ENCODE results near the gene ACTN1. TPM values are rescaled to one million over a fixed set of nuclear protein-coding genes. Genes with fewer than 3 reads are reported as not detected.

ACTN1 gene
- total and polyA plus RNA-seq, 2 of the 8 experiments (the other 6 are each of a cell fraction or from before 2014, with no cell fraction given): 236 to 262 TPM

DNA sequence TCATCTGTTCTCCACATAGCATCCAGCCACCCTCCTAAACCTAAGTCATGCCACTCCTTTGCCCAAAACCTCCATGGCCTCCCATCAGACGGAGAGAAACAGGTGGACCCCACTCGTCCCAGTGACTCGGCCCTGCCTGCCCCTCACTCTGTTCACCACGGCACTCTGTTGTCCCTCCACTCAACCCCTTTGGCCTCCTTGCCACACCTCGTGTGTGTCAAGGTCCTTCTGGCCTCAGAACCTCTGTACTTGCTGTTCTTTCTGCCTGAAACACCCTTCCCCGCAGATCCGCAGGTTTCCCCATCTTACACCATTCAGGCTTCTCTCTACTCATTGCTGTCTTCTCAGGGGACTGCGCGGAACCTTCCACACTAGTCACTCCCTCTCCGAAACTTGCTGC is 24.5 kb upstream of the ACTN1 start:
- Histone ChIP-seq H2BK5ac (ENCODE audit: low read depth, low read length) (no peak overlapping the region), H3K23me2 (ENCODE audit: low read depth, low read length) (no peaks in the 10 kb centered on the region; the same call in 1 of the 2 replicates), H3K36me3 (ENCODE audit: control insufficient read depth in 2 of 4, insufficient read depth in 4 of 4, low read length in 3 of 4) (no peaks in the 10 kb centered on the region), H3K56ac (replicated peaks; ENCODE audit: insufficient read length, low read depth, low read length) (no peak overlapping the region), H2AK5ac (ENCODE audit: low read depth, low read length) (0 out of 2 replicates have a peak overlapping the region, but pooled peaks have one; percentile 0), H3K23ac (ENCODE audit: insufficient read length) (no peak overlapping the region), H3K4me2 (ENCODE audit: insufficient read depth in 1 of 2, low read depth in 2 of 2, low read length in 2 of 2) (no peak overlapping the region), H4K8ac (ENCODE audit: extremely low read depth, insufficient read depth, low read length) (no peak overlapping the region), H2BK20ac (ENCODE audit: low read length) (0 out of 2 replicates have a peak overlapping the region, but pooled peaks have one; percentile 25), H3K4me1 (replicated peaks in 1 of 4; ENCODE audit: control insufficient read depth in 3 of 4, insufficient read depth in 4 of 4, low read length in 3 of 4) (peaks cover 3 to 18% (median 11%) of the 10 kb centered on the region in 4 experiments), H3K9ac (replicated peaks in 1 of 4; ENCODE audit: extremely low read depth in 1 of 4, low read depth in 3 of 4, low read length in 3 of 4) (no peak overlapping the region), H3K79me2 (ENCODE audit: control insufficient read depth in 1 of 2, insufficient read depth in 2 of 2, low read length in 2 of 2) (no peaks in the 10 kb centered on the region), H3K9me3 (ENCODE audit: insufficient read depth in 2 of 2, low read depth in 1 of 2, low read length in 1 of 2) (no peaks in the 10 kb centered on the region), H2BK12ac (ENCODE audit: low read depth, low read length) (peak overlapping the region; percentile 78), H2BK15ac (ENCODE audit: low read length) (peak overlapping the region; percentile 76), H4K5ac (ENCODE audit: insufficient read length, low read depth, low read length) (no peak overlapping the region), H3K18ac (ENCODE audit: extremely low read depth, low read length) (peak overlapping the region; percentile 24; the same call in 1 of the 2 replicates), H3K27me3 (replicated peaks in 1 of 4; ENCODE audit: control insufficient read depth in 3 of 4, extremely low read depth in 1 of 4, insufficient read depth in 3 of 4, low read length in 3 of 4) (no peaks in the 10 kb centered on the region), H3K79me1 (ENCODE audit: low read depth, low read length) (no peaks in the 10 kb centered on the region), H4K20me1 (replicated peaks in 1 of 2; ENCODE audit: control insufficient read depth in 1 of 2, insufficient read depth in 2 of 2, low read length in 2 of 2) (no peaks in the 10 kb centered on the region), H4K91ac (replicated peaks; ENCODE audit: insufficient read length, low read length) (peak overlapping the region; percentile 30), H3K4me3 (ENCODE audit: extremely low read depth in 1 of 4, insufficient read depth in 2 of 4, low read depth in 3 of 4, low read length in 4 of 4) (no peak overlapping the region), H3K4ac (replicated peaks; ENCODE audit: insufficient read length, low read depth, low read length) (no peak overlapping the region), H2AFZ (ENCODE audit: low read length) (no peak overlapping the region), H3K27ac (ENCODE audit: low read depth, low read length) (no peak overlapping the region), H2BK120ac (replicated peaks; ENCODE audit: low read depth, low read length) (no peak overlapping the region), H3K14ac (ENCODE audit: insufficient read length) (no peak overlapping the region)
- ChIA-PET POLR2A (ENCODE audit: partially characterized antibody) (interaction anchor here (1.8 to 2.2 kb wide), 2 partner anchors 23 to 26 kb away, joined by 8 read pairs; no protein-coding TSS in a partner anchor), CTCF (ENCODE audit: partially characterized antibody) (interaction anchor here (0.8 to 2.6 kb wide), 7 partner anchors 22 to 105 kb away, joined by 3 to 12 read pairs (median 4); no protein-coding TSS in a partner anchor)
- FAIRE-seq (no peak), DNase-seq (ENCODE audit: low read depth in 1 of 2, low spot score in 2 of 2) (no peak)
- TF ChIP-seq TBP (IDR thresholded peaks at IDR 0.05; ENCODE audit: low read depth, low read length) (no peak), CBX8 (IDR thresholded peaks at IDR 0.05; ENCODE audit: borderline replicate concordance, low read depth, low read length) (no peak), SAP30 (IDR thresholded peaks at IDR 0.05; ENCODE audit: insufficient read depth, insufficient replicate concordance, low read length) (no peak), CREB1 (IDR thresholded peaks at IDR 0.05) (no peak), CEBPB (IDR thresholded peaks at IDR 0.05; ENCODE audit: low read depth, low read length) (no peak), TAF1 (IDR thresholded peaks at IDR 0.05; ENCODE audit: low read depth, low read length) (no peak), NANOG (IDR thresholded peaks at IDR 0.05; ENCODE audit: insufficient read depth, low read depth, low read length, poor library complexity, severe bottlenecking) (no peak), POU5F1 (IDR thresholded peaks at IDR 0.05; ENCODE audit: low read depth, low read length) (no peak)
- TF ChIP-seq, protein P1, sequence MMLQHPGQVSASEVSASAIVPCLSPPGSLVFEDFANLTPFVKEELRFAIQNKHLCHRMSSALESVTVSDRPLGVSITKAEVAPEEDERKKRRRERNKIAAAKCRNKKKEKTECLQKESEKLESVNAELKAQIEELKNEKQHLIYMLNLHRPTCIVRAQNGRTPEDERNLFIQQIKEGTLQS (IDR thresholded peaks at IDR 0.05; ENCODE audit: insufficient read depth, low read depth, low read length): no peak
- TF ChIP-seq, protein P2, sequence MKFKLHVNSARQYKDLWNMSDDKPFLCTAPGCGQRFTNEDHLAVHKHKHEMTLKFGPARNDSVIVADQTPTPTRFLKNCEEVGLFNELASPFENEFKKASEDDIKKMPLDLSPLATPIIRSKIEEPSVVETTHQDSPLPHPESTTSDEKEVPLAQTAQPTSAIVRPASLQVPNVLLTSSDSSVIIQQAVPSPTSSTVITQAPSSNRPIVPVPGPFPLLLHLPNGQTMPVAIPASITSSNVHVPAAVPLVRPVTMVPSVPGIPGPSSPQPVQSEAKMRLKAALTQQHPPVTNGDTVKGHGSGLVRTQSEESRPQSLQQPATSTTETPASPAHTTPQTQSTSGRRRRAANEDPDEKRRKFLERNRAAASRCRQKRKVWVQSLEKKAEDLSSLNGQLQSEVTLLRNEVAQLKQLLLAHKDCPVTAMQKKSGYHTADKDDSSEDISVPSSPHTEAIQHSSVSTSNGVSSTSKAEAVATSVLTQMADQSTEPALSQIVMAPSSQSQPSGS (IDR thresholded peaks at IDR 0.05; ENCODE audit: low read length): no peak
- WGBS, 2 experiments (ENCODE audit: extremely low coverage in 1 of 2, insufficient coverage in 1 of 2, insufficient read length in 1 of 2, insufficient replicate concordance in 2 of 2, low coverage in 1 of 2, low lambda C conversion rate in 2 of 2, missing lambda C conversion rate in 1 of 2): 90% methylated on average over 10 of the region's 10 CpGs; no CpG with 5 or more reads in 1 of the 2 experiments

All from H1 (cell line).